ENCODE results near the gene AIFM1.

DNA sequence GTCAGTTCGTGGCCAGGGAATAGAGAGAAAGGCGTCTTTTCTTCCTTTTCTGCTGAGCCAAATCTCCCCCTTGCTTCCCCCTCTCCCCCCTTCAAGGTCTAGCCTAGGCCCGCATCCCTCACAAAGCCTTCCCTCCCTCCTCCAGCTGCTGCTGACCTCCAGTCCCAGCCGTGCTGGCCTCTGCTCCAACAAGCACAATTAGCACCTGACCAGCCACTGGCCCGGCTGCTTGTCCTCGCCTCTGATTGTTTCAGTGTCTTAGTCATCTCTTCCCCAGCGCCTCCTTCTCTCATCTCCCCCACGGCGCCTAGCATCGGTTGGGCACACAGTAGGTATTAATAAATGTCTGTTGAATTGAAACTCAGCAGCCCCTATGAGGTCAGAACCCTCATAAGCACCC is 59.6 kb downstream of the AIFM1 start:
- TF ChIP-seq EP300 (IDR thresholded peaks at IDR 0.05; ENCODE audit: borderline replicate concordance) (no peak), RAD21 (IDR thresholded peaks at IDR 0.05; ENCODE audit: low read depth) (no peak), ZBTB7A (IDR thresholded peaks at IDR 0.05; ENCODE audit: low read depth) (no peak), CREB1 (IDR thresholded peaks at IDR 0.05; ENCODE audit: low read depth) (no peak)
- TF ChIP-seq, protein P1, sequence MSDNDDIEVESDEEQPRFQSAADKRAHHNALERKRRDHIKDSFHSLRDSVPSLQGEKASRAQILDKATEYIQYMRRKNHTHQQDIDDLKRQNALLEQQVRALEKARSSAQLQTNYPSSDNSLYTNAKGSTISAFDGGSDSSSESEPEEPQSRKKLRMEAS (IDR thresholded peaks at IDR 0.05) = no peak

Data from Ishikawa (cell line).